Body of pancreas (tissue), 4 donors: ENCODE data around the gene BCO2. TPM values are rescaled to one million over a fixed set of nuclear protein-coding genes. Genes with fewer than 3 reads are reported as not detected.

ENCODE experiments used
- ATAC-seq: fragments of 150-250 bp; one replicate; pipeline ENCODE4 v1.9.1; 2016
- DNase-seq, 4 donors: peaks; one replicate each; pipeline ENCODE4 v3.0.0-alpha.2; 2019
- H3K27ac ChIP-seq, 4 donors: fragments of 200-600 bp; sonication (generic); 1 replicate in 3 of 4; 2 replicates in 1 of 4; pipeline versions ENCODE4 v1.5.1 to v1.6.1; 2016 to 2019; ENCODE audit warnings: mild to moderate bottlenecking in 1 of 4, mixed read lengths in 1 of 4, moderate library complexity in 1 of 4
- H3K27me3 ChIP-seq, 2 donors: fragments of 200-600 bp; sonication (generic); one replicate each; pipeline ENCODE4 v1.6.0; 2016; ENCODE audit warnings: mild to moderate bottlenecking in 1 of 2
- H3K36me3 ChIP-seq, 2 donors: fragments of 200-600 bp; sonication (generic); replicated peaks in 1 of 2; 2 replicates each; pipeline ENCODE4 v1.5.1; 2016; ENCODE audit warnings: low read depth in 2 of 2; ENCODE audit not compliant: insufficient read depth in 1 of 2
- H3K4me1 ChIP-seq: fragments of 200-600 bp; sonication (generic); one replicate; pipeline ENCODE4 v1.6.0; 2016
- H3K4me3 ChIP-seq, 2 donors: fragments of 200-600 bp; sonication (generic); 1 replicate in 1 of 2; 2 replicates in 1 of 2; pipeline ENCODE4 v1.5.1; 2016 to 2019
- H3K9me3 ChIP-seq, 3 donors: fragments of 200-600 bp; sonication (generic); 1 replicate in 2 of 3; 2 replicates in 1 of 3; pipeline ENCODE4 v1.5.1; 2016
- POLR2A ChIP-seq, 3 donors: fragments of 450-650 bp; IDR thresholded peaks; one replicate each; pipeline ENCODE4 v1.6.1; 2016; ENCODE audit warnings: antibody characterized with exemption in 3 of 3, mild to moderate bottlenecking in 2 of 3
- WGBS, 2 donors: methylation state at CpG; one replicate each; pipeline ENCODE4 v1.1.5; 2017; 5-methylcytosine and 5-hydroxymethylcytosine counted together
- intact Hi-C: fragments of 100-400 bp; cut with DNase I; formaldehyde crosslinking; loops from one replicate; pipeline ENCODE4 v1.15.1; 2023
- total RNA-seq, 2 donors: library from RNA; depleted of rRNA; stranded (reverse); fragments of >200 nt; gene quantifications; one replicate each; pipeline ENCODE4 v1.1.0, GENCODE V29; 2016
- TF ChIP-seq, protein P1 (sequence below), 7 experiments: fragments of 450-650 bp in 4 of 7; fragments of 200-600 bp in 3 of 7; sonication (generic) in 3 of 7; IDR thresholded peaks; one replicate each; pipeline ENCODE4 v1.5.1; 2016 to 2019; ENCODE audit warnings: antibody characterized with exemption in 7 of 7

Gene BCO2
- total RNA-seq, 2 donors from 2014 or later: 3.6 to 4.2 TPM

DNA sequence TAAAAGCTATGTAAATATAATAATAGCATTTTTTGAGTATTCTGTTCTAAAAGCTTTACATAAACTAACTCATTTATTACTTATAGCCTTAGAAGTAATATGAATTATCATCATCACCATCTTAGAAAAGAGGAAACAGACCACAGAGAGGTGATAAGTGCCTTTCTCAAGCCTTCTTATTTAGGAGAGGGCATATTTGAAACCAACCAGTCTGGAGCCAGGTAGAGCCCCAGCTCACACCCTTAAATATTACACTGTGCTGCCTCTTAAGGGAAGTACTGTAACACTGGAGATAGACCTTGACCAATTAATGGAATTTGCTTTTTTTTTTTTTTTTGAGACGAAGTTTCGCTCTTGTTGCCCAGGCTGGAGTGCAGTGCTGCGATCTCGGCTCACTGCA, 2.3 kb downstream of the BCO2 start:
- DNase-seq: no peak
- no peak for ATAC-seq
- no peak for TF ChIP-seq POLR2A (IDR thresholded peaks at IDR 0.05)
- TF ChIP-seq, protein P1, sequence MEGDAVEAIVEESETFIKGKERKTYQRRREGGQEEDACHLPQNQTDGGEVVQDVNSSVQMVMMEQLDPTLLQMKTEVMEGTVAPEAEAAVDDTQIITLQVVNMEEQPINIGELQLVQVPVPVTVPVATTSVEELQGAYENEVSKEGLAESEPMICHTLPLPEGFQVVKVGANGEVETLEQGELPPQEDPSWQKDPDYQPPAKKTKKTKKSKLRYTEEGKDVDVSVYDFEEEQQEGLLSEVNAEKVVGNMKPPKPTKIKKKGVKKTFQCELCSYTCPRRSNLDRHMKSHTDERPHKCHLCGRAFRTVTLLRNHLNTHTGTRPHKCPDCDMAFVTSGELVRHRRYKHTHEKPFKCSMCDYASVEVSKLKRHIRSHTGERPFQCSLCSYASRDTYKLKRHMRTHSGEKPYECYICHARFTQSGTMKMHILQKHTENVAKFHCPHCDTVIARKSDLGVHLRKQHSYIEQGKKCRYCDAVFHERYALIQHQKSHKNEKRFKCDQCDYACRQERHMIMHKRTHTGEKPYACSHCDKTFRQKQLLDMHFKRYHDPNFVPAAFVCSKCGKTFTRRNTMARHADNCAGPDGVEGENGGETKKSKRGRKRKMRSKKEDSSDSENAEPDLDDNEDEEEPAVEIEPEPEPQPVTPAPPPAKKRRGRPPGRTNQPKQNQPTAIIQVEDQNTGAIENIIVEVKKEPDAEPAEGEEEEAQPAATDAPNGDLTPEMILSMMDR (IDR thresholded peaks at IDR 0.05): no peak
- H3K9me3 ChIP-seq: no peaks in the 10 kb centered on the region
- no peaks in the 10 kb centered on the region for H3K36me3 ChIP-seq
- H3K27ac ChIP-seq: no peak overlapping the region
- H3K27me3 ChIP-seq: no peaks in the 10 kb centered on the region
- 81 to 82% methylated on average over 4 of the region's 4 CpGs for WGBS, 2 donors
- peaks cover 8% of the 10 kb centered on the region for H3K4me1 ChIP-seq
- H3K4me3 ChIP-seq: no peak overlapping the region
- intact Hi-C loops: no loop called here

DNA sequence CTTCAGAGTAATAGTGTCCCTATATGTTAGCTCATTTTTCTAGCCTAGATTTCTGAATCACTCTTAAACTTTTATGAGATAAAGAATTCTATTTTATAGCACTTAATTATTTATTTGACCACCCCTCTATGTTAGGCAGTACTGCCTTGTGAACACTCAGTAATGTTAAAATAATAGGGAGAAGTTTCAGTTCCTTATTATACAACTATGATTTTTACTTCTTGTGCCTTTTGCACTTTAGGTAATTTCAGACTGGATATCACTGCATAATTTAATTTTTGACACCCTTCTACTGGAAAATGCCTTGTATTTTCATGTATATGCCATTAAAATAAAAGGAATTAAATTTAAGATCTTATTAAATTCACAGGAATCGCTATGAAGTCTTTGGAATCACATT, 3.1 kb downstream of the BCO2 start:
- Histone ChIP-seq H3K36me3 (no peaks in the 10 kb centered on the region), H3K27ac (no peak overlapping the region), H3K27me3 (no peaks in the 10 kb centered on the region), H3K4me1 (peaks cover 8% of the 10 kb centered on the region), H3K4me3 (no peak overlapping the region), H3K9me3 (no peaks in the 10 kb centered on the region)
- intact Hi-C loops: no loop called here
- DNase-seq (no peak), ATAC-seq (no peak)
- no peak for TF ChIP-seq POLR2A (IDR thresholded peaks at IDR 0.05)
- TF ChIP-seq, protein P1 (IDR thresholded peaks at IDR 0.05): no peak
- 85 to 94% methylated on average over 1 of the region's 1 CpG for WGBS, 2 donors

DNA sequence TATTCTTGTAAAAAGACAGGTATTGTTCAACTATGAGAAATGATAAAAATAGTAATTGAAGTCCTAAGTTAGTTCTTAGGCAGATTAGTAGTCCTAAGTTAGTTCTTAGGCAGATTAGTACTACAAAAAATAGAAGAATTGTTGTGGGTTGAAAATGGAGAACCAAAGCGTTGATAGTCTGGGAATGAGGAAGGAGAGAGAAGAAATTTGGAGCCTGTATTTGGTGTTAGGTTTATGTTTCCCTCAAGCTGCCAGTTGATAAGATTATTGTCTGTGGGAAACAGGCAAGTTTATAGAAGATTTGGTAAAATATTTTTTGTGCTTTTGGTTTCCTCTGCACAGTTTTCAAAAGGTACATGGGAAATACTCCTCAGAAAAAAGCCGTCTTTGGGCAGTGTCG, 3.6 kb downstream of the BCO2 start:
- intact Hi-C loops: no loop called here
- WGBS, 2 donors: 58 to 67% methylated on average over 3 of the region's 3 CpGs
- H3K27ac ChIP-seq: peak overlapping the region in 1 of 4 donors; percentile 45

DNA sequence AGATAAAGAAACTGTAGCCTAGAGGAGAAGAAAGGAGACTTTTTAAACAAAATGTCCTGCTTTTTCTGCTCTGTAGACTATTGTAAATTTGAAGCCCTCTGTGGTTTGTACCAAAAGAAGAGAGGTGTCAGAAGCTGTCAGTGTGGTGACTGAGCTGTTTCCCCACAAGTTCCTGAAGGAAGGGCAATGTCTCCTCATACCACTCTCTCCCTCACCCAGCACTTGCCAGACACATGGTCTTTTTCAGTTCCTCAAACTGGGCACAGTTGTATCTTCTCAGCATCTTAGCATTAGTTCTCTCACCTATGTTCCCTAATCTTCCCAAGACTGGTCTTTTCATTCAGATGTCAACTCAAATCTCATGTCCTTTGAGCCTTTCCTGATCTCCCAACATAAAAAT, 4.3 kb downstream of the BCO2 start:
- Histone ChIP-seq H3K27ac (peak overlapping the region in 1 of 4 donors; percentile 45), H3K27me3 (no peaks in the 10 kb centered on the region)
- no peak for ATAC-seq

More for the DNA sequence above, 3.6 kb downstream of the BCO2 start:
- Histone ChIP-seq H3K9me3 (no peaks in the 10 kb centered on the region), H3K4me3 (no peak overlapping the region), H3K36me3 (no peaks in the 10 kb centered on the region), H3K27me3 (no peaks in the 10 kb centered on the region), H3K4me1 (peaks cover 8% of the 10 kb centered on the region)
- no peak for ATAC-seq
- TF ChIP-seq, protein P1 (IDR thresholded peaks at IDR 0.05): no peak
- no peak for TF ChIP-seq POLR2A (IDR thresholded peaks at IDR 0.05)
- no peak for DNase-seq

DNA sequence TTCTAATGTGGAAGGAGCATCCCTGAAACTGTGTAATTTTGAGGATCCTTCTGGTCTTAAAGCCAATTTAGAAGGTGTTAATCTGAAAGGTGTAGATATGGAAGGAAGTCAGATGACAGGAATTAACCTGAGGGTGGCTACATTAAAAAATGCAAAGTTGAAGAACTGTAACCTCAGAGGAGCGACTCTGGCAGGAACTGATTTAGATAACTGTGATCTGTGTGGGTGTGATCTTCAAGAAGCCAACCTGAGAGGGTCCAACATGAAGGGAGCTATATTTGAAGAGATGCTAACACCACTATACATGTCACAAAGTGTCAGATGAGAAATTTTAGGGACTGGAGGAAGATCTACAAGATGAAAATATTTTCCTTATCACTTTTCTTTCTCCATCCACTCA, 7.6 kb downstream of the BCO2 start:
- no peaks in the 10 kb centered on the region for H3K27me3 ChIP-seq
- H3K4me1 ChIP-seq: no peaks in the 10 kb centered on the region
- H3K36me3 ChIP-seq: no peaks in the 10 kb centered on the region
- 71% methylated on average over 1 of the region's 1 CpG for WGBS, 2 donors
- no peaks in the 10 kb centered on the region for H3K9me3 ChIP-seq
- DNase-seq: no peak
- no peak overlapping the region for H3K27ac ChIP-seq
- ATAC-seq: no peak
- TF ChIP-seq, protein P1 (IDR thresholded peaks at IDR 0.05): no peak
- no peak for TF ChIP-seq POLR2A (IDR thresholded peaks at IDR 0.05)
- H3K4me3 ChIP-seq: no peak overlapping the region
- intact Hi-C loops: no loop called here

More for the DNA sequence above, 4.3 kb downstream of the BCO2 start:
- no peaks in the 10 kb centered on the region for H3K36me3 ChIP-seq
- peak in 1 of 4 donors; percentile 36 for DNase-seq
- H3K4me3 ChIP-seq: no peak overlapping the region
- H3K4me1 ChIP-seq: peaks cover 8% of the 10 kb centered on the region
- intact Hi-C loops: no loop called here
- TF ChIP-seq, protein P1 (IDR thresholded peaks at IDR 0.05): no peak
- TF ChIP-seq POLR2A (IDR thresholded peaks at IDR 0.05): no peak
- no peaks in the 10 kb centered on the region for H3K9me3 ChIP-seq
